Neuronal stem cell (in vitro differentiated cells): Measurements from ENCODE around the gene DNAH3.
"Not testable (repeated sequence)": the region's sequence is repeated elsewhere in the genome, so short reads cannot be mapped to it uniquely, and the experiment has no call there.

Experiments
- DNase-seq: peaks from one replicate; pipeline ENCODE4 v3.0.0-alpha.2; 2013; ENCODE audit warnings: low spot score
- H2AFZ ChIP-seq: one replicate; pipeline ENCODE4 v1.6.1; 2013; ENCODE audit warnings: mild to moderate bottlenecking, low read length, inconsistent platforms
- H2AK5ac ChIP-seq: 2 replicates; pipeline ENCODE4 v1.6.1; 2013; ENCODE audit warnings: low read depth, mild to moderate bottlenecking, inconsistent platforms, low read length, moderate library complexity, mixed read lengths
- H2BK120ac ChIP-seq: 2 replicates; pipeline ENCODE4 v1.6.1; 2013; ENCODE audit warnings: low read depth, mild to moderate bottlenecking, inconsistent platforms, low read length, moderate library complexity, mixed read lengths
- H2BK12ac ChIP-seq: one replicate; pipeline ENCODE4 v1.6.1; 2013; ENCODE audit warnings: low read length, inconsistent platforms
- H2BK15ac ChIP-seq: 2 replicates; pipeline ENCODE4 v1.6.1; 2013; ENCODE audit warnings: mild to moderate bottlenecking, low read length, inconsistent platforms, mixed read lengths
- H2BK5ac ChIP-seq: one replicate; pipeline ENCODE4 v1.6.1; 2013; ENCODE audit warnings: inconsistent platforms, mild to moderate bottlenecking, low read length, moderate library complexity
- H3K14ac ChIP-seq: one replicate; pipeline ENCODE4 v1.6.1; 2013; ENCODE audit warnings: low read length, inconsistent platforms
- H3K18ac ChIP-seq: 2 replicates; pipeline ENCODE4 v1.6.1; 2013; ENCODE audit warnings: low read length, inconsistent platforms
- H3K23ac ChIP-seq: 2 replicates; pipeline ENCODE4 v1.6.1; 2013; ENCODE audit warnings: low read depth, mild to moderate bottlenecking, mixed read lengths, low read length, inconsistent platforms; ENCODE audit not compliant: poor library complexity
- H3K27ac ChIP-seq: replicated peaks from 3 replicates; pipeline ENCODE4 v1.5.1; 2013; ENCODE audit warnings: low read length, inconsistent platforms
- H3K27me3 ChIP-seq, 3 experiments: 2 replicates each; pipeline ENCODE4 v1.6.1; 2013; ENCODE audit warnings: low read length in 3 of 3, mild to moderate bottlenecking in 2 of 3, inconsistent platforms in 1 of 3, low read depth in 1 of 3, mixed read lengths in 1 of 3, moderate library complexity in 1 of 3; ENCODE audit not compliant: control insufficient read depth in 3 of 3, insufficient read depth in 3 of 3
- H3K36me3 ChIP-seq, 2 donors: replicated peaks in 1 of 2; 2 replicates each; pipeline ENCODE4 v1.6.1; 2013; ENCODE audit warnings: low read length in 2 of 2; ENCODE audit not compliant: control insufficient read depth in 2 of 2, insufficient read depth in 2 of 2
- H3K4ac ChIP-seq: 2 replicates; pipeline ENCODE4 v1.6.1; 2013; ENCODE audit warnings: inconsistent platforms, mild to moderate bottlenecking, low read length, moderate library complexity
- H3K4me1 ChIP-seq, 2 donors: 1 replicate in 1 of 2; 2 replicates in 1 of 2; pipeline ENCODE4 v1.6.1; 2013; ENCODE audit warnings: low read length in 2 of 2, low read depth in 1 of 2; ENCODE audit not compliant: control insufficient read depth in 2 of 2, insufficient read depth in 1 of 2
- H3K4me2 ChIP-seq: one replicate; pipeline ENCODE4 v1.6.1; 2013; ENCODE audit warnings: mild to moderate bottlenecking, low read length, inconsistent platforms; ENCODE audit not compliant: insufficient read depth, poor library complexity, severe bottlenecking
- H3K4me3 ChIP-seq, 2 donors: 2 replicates each; pipeline ENCODE4 v1.5.1; 2013; ENCODE audit warnings: low read length in 2 of 2, mild to moderate bottlenecking in 2 of 2, inconsistent platforms in 1 of 2, moderate library complexity in 1 of 2
- H3K79me1 ChIP-seq: one replicate; pipeline ENCODE4 v1.6.1; 2013; ENCODE audit warnings: low read depth, mild to moderate bottlenecking, inconsistent platforms, low read length, moderate library complexity
- H3K9ac ChIP-seq: one replicate; pipeline ENCODE4 v1.6.1; 2013; ENCODE audit warnings: mild to moderate bottlenecking, low read depth, low read length, inconsistent platforms; ENCODE audit not compliant: poor library complexity
- H3K9me3 ChIP-seq, 2 donors: replicated peaks in 1 of 2; 2 replicates each; pipeline versions ENCODE3 to v1.6.1; 2013; ENCODE audit warnings: low read length in 2 of 2, mild to moderate bottlenecking in 2 of 2, inconsistent platforms in 1 of 2, low read depth in 1 of 2, mixed read lengths in 1 of 2, moderate library complexity in 1 of 2; ENCODE audit not compliant: control insufficient read depth in 2 of 2, insufficient read depth in 1 of 2
- H4K8ac ChIP-seq: one replicate; pipeline ENCODE4 v1.6.1; 2013; ENCODE audit warnings: low read depth, mild to moderate bottlenecking, inconsistent platforms, low read length, moderate library complexity
- H4K91ac ChIP-seq: one replicate; pipeline ENCODE4 v1.6.1; 2013; ENCODE audit warnings: low read length, low read depth, mild to moderate bottlenecking, inconsistent platforms; ENCODE audit not compliant: poor library complexity
- WGBS, 2 donors: extraction: QIAGEN DNeasy Blood & Tissue Kit; methylation state at CpG; one replicate each; pipeline ENCODE4 v1.1.7; 2013; ENCODE audit warnings: missing lambda C conversion rate in 2 of 2, mixed read lengths in 1 of 2; ENCODE audit not compliant: insufficient read length in 2 of 2, insufficient replicate concordance in 1 of 2; ENCODE audit errors: extremely low coverage in 2 of 2; 5-methylcytosine and 5-hydroxymethylcytosine counted together

DNAH3 gene

DNA sequence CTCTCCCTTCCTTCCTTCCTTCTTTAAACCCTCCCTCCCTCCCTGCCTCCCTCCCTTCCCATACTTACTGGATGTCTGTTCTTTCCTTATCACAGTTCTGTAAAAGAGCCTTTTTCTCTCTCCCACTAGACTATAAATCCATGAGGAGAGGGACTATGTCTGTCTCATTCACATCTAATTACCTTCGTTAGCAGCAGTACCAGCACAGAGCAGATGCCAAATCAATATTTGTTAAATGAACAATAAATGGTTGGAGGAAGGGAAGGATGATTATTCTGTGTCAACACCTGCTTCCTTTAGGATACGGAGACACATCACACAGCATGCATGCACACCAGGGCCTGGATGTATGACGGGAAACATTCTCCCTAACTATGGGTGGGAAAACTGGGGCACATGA is 94.2 kb downstream of the DNAH3 start:
- H3K27me3 ChIP-seq = peaks cover 0 to 7% (median 0%) of the 10 kb centered on the region in 3 experiments
- DNase-seq = no peak
- H3K14ac ChIP-seq = no peak overlapping the region
- H2AK5ac ChIP-seq = no peak overlapping the region
- H3K9me3 ChIP-seq = no peaks in the 10 kb centered on the region
- no peak overlapping the region for H3K18ac ChIP-seq
- no peak overlapping the region for H3K23ac ChIP-seq
- no peaks in the 10 kb centered on the region for H3K4me1 ChIP-seq
- H3K9ac ChIP-seq = no peak overlapping the region
- no peak overlapping the region for H2BK120ac ChIP-seq
- no peak overlapping the region for H3K27ac ChIP-seq
- no peak overlapping the region for H4K91ac ChIP-seq
- no peaks in the 10 kb centered on the region for H3K36me3 ChIP-seq
- no peak overlapping the region for H4K8ac ChIP-seq
- no peaks in the 10 kb centered on the region for H3K79me1 ChIP-seq
- H3K4me2 ChIP-seq = no peak overlapping the region
- no peak overlapping the region for H2BK15ac ChIP-seq
- H2BK12ac ChIP-seq = no peak overlapping the region
- no CpG with 5 or more reads among the region's 3 CpGs for WGBS, 2 donors
- no peak overlapping the region for H3K4ac ChIP-seq
- no peak overlapping the region for H2AFZ ChIP-seq
- no peak overlapping the region for H3K4me3 ChIP-seq
- no peak overlapping the region for H2BK5ac ChIP-seq

DNA sequence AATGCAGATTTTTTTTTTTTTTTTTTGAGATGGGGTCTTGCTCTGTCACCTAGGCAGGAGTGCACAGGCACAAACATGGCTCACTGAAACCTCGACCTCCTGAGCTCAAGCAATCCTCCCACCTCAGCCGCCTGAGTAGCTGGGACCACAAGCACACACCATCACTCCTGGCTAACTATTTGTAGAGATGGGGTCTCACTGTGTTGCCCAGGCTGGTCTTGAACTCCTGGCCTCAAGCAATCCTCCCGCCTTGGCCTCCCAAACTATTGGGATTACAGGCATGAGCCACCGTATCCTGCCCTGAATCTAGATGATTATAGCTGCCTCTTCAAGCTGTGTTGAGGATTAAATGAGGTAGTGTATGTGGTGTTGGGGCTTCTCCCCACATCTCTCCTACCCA is 94.9 kb downstream of the DNAH3 start:
- H3K79me1 ChIP-seq, H3K4me3 ChIP-seq, H2BK12ac ChIP-seq, H3K36me3 ChIP-seq, H4K8ac ChIP-seq, H2BK15ac ChIP-seq, H3K23ac ChIP-seq, H3K9ac ChIP-seq, H3K27ac ChIP-seq, H2AFZ ChIP-seq, H3K18ac ChIP-seq, DNase-seq, H2AK5ac ChIP-seq, H3K14ac ChIP-seq, H3K9me3 ChIP-seq, H4K91ac ChIP-seq, H2BK5ac ChIP-seq, H3K4me2 ChIP-seq, H3K4me1 ChIP-seq, H2BK120ac ChIP-seq, H3K4ac ChIP-seq, H3K27me3 ChIP-seq: not testable (repeated sequence)
- no CpG with 5 or more reads among the region's 4 CpGs for WGBS, 2 donors

DNA sequence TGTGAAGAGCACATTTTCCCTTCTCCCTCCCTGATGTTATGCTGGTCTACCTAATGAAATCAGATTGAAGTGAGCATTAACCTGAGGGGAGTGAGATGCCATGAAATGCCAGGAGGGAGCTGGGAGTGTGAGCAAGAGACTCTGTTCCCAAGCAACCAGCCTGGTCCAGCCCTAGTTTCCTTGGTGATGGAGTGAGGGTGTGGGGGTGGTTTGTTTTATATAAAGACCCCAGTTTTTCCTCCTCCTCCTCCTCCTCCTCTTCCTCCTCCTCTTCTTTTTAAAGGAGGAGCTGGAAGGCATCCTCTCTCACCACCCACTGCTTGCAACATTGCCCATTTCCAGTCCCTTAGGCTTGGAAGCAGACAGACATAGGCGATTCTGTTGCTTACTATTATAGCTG is 97.1 kb downstream of the DNAH3 start:
- Histone ChIP-seq H3K27ac (no peak overlapping the region), H2BK120ac (no peak overlapping the region), H3K79me1 (no peaks in the 10 kb centered on the region), H4K8ac (no peak overlapping the region), H2BK12ac (no peak overlapping the region), H2AFZ (no peak overlapping the region), H4K91ac (no peak overlapping the region), H3K14ac (no peak overlapping the region), H3K4me1 (no peaks in the 10 kb centered on the region), H2BK15ac (no peak overlapping the region), H3K4me3 (no peak overlapping the region), H3K18ac (no peak overlapping the region), H2AK5ac (no peak overlapping the region), H3K9me3 (no peaks in the 10 kb centered on the region), H3K9ac (no peak overlapping the region), H3K4ac (no peak overlapping the region), H3K27me3 (peaks cover 0 to 7% (median 0%) of the 10 kb centered on the region in 3 experiments), H3K36me3 (no peaks in the 10 kb centered on the region), H2BK5ac (no peak overlapping the region), H3K23ac (no peak overlapping the region), H3K4me2 (no peak overlapping the region)
- no CpG with 5 or more reads among the region's 1 CpG for WGBS, 2 donors
- no peak for DNase-seq

DNA sequence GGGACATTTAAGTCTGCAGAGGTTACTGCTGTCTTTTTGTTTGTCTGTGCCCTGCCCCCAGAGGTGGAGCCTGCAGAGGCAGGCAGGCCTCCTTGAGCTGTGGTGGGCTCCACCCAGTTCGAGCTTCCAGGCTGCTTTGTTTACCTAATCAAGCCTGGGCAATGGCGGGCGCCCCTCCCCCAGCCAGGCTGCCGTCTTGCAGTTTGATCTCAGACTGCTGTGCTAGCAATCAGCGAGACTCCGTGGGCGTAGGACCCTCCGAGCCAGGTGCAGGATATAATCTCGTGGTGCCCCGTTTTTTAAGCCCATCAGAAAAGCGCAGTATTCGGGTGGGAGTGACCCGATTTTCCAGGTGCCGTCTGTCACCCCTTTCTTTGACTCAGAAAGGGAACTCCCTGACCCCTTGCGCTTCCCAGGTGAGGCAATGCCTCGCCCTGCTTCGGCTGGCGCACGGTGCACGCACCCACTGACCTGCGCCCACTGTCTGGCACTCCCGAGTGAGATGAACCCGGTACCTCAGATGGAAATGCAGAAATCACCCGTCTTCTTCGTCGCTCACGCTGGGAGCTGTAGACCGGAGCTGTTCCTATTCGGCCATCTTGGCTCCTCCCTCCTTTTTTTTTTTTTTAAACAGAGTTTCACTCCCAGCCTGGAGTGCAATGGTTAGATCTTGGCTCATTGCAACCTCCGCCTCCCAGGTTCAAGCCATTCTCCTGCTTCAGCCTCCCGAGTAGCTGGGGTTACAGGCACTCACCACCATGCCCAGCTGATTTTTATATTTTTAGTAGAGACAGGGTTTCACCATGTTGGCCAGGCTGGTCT is 102.3 kb downstream of the DNAH3 start:
- H2AK5ac ChIP-seq, H3K4me3 ChIP-seq, H2BK5ac ChIP-seq, H3K27me3 ChIP-seq, H2BK120ac ChIP-seq, H3K4me2 ChIP-seq, H3K36me3 ChIP-seq, H3K23ac ChIP-seq, H2BK12ac ChIP-seq, H2BK15ac ChIP-seq, H3K27ac ChIP-seq, H4K8ac ChIP-seq, H3K9me3 ChIP-seq, H3K9ac ChIP-seq, H3K4me1 ChIP-seq, H4K91ac ChIP-seq, H3K79me1 ChIP-seq, DNase-seq, H3K14ac ChIP-seq, H3K4ac ChIP-seq, H3K18ac ChIP-seq: not testable (repeated sequence)
- peak overlapping the region; percentile 17 for H2AFZ ChIP-seq
- no CpG with 5 or more reads among the region's 31 CpGs for WGBS, 2 donors
